Activated naive CD8-positive, alpha-beta T cell treated with anti-CD3 and anti-CD28 coated beads, Interleukin-2, amount 10 ng/mL, durations not matched to agents 7 days and 5 days (primary cell): Measurements from ENCODE around the gene NOVA2. TPM values are rescaled to one million over a fixed set of nuclear protein-coding genes. Genes with fewer than 3 reads are reported as not detected.
A peak's percentile ranks its signal among the peaks of the same experiment; 100 is the strongest.

ENCODE experiments used
- ATAC-seq: fragments of 150-1000 bp; cut with Tn5 transposase; one replicate; pipeline ENCODE4 v1.10.0; 2021; ENCODE audit warnings: low read depth, moderate library complexity
- POLR2A ChIA-PET: fragments of 350-600 bp; sonication (Branson Sonifier 250); formaldehyde crosslinking; loops from one replicate; lab custom pipeline; 2021; ENCODE audit warnings: antibody characterized with exemption; lab: Charles Lee
- DNase-seq: peaks from one replicate; pipeline ENCODE4 v3.0.0; 2021
- H3K27ac Mint-ChIP-seq: one replicate; pipeline ENCODE4 v1.8.0; 2022; ENCODE audit warnings: mild to moderate bottlenecking, mixed read lengths
- H3K27me3 Mint-ChIP-seq: one replicate; pipeline ENCODE4 v1.8.0; 2022; ENCODE audit warnings: mild to moderate bottlenecking, moderate library complexity, mixed read lengths
- H3K36me3 Mint-ChIP-seq: one replicate; pipeline ENCODE4 v1.8.0; 2021; ENCODE audit warnings: mild to moderate bottlenecking, mixed read lengths
- H3K4me1 Mint-ChIP-seq: one replicate; pipeline ENCODE4 v1.8.0; 2021; ENCODE audit warnings: mixed read lengths
- H3K4me3 Mint-ChIP-seq: one replicate; pipeline ENCODE4 v1.8.0; 2022; ENCODE audit warnings: mild to moderate bottlenecking, moderate library complexity, mixed read lengths
- H3K9me3 Mint-ChIP-seq: one replicate; pipeline ENCODE4 v1.8.0; 2021; ENCODE audit warnings: mixed read lengths
- total RNA-seq, 2 experiments: library from RNA; stranded (reverse); gene quantifications; one replicate each; pipeline ENCODE4 v1.2.3, GENCODE V29; 2021

Gene NOVA2
- total RNA-seq, 2 experiments from 2014 or later, result not detected

DNA sequence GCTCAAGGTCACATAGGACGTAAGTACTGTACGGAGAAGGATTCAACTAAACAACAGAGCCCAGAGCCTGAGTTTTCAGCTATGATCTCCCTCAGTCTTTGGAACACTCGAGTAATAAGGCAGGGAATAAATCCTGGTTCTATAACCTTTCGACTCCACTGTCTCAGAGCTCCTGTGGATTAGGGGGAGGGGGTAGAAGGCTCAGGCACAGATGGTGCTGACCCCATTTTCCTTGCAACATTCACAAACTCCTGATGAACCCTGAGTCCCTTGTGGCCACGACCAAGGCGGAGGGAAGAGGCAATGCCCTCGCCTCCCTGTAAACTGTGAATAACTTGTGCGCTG lies 21.4 kb downstream of the NOVA2 start:
- POLR2A ChIA-PET, result interaction anchor here (1.0 kb wide), 1 partner anchor 43 kb away, joined by 3 read pairs; the partner anchor contains the start of gene CCDC61
- Mint-ChIP-seq H3K27me3 (peaks cover 16% of the 10 kb centered on the region), H3K4me3 (peak overlapping the region; percentile 74), H3K4me1 (peaks cover 17% of the 10 kb centered on the region), H3K27ac (no peak overlapping the region), H3K36me3 (no peaks in the 10 kb centered on the region), H3K9me3 (peaks cover 3% of the 10 kb centered on the region)
- no peak for DNase-seq
- ATAC-seq, result no peak

DNA sequence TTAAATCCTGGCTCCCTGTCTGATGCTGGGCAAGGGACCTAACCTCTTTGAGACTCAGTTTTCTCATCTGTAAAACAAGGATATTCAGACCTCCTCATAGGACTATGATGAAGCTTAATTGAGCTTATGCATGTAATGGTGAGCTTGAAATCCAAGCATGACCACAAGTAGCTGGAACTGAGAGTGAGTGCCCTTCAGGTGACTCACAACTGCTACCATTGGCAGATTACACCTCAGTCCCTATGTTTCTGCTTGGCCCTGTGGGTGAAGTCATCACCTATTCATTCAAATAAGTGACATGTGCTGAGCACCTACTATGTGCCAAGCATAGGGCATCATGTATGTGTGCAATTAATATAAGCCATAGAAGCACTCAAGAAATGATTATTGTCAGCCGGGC lies 25.7 kb downstream of the NOVA2 start:
- Mint-ChIP-seq H3K4me1 (peaks cover 7% of the 10 kb centered on the region), H3K4me3 (no peak overlapping the region), H3K27ac (no peak overlapping the region), H3K9me3 (no peaks in the 10 kb centered on the region), H3K36me3 (no peaks in the 10 kb centered on the region), H3K27me3 (peaks cover 19% of the 10 kb centered on the region)
- DNase-seq (no peak), ATAC-seq (no peak)
- POLR2A ChIA-PET, result no interaction called here

DNA sequence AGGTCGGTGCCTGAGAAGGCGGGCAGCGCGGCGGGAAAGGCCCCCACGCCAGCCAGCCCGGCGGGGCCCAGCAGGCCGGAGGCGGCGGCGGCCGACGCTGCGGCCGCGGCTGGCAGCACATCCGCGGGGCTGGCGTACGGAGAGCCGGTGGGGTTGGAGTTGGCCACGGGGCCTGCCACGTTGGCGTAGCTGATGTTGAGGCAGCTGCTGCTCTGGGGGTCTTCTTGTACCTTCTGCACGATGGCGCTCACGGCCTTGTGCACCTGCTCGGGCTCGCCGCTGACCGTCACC lies 33.2 kb downstream of the NOVA2 start:
- H3K36me3 Mint-ChIP-seq, result peaks cover 1% of the 10 kb centered on the region
- peaks cover 11% of the 10 kb centered on the region for H3K4me1 Mint-ChIP-seq

DNA sequence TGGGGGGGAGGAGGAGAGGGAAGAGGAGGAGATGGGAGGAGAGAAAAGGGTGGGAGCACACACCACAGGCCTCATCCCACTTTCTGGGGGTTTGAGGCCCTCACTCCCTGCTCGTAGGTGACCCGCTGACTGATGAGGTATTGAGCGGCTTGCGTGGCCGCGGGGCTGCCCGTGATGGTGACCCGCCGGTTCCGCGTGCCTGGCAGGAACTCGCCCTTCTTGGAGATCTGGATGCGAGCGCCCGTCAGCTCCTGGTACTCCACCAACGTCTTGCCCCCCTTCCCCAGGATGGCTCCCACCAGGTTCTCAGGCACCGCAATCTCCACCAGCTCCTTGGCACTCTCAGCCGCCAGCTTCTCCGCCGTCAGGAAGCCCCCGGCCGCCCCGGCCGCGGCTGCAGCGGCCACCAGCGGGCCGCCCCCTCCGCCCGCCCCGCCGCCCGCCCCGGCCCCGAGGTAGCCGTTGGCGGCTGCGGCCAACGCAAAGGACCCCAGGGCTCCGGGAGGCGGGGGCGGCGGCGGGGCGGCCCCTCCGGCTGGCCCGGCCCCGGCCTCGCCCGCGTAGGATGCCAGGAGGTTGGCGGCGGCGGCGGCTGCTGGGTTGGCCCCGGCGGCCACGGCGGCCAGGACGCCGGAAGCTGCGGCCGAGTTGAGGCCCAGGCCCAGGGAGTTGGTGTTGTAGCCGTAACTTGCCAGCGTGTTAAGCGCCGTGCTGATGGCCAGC lies 33.7 kb downstream of the NOVA2 start:
- H3K36me3 Mint-ChIP-seq, result peaks cover 1% of the 10 kb centered on the region
- POLR2A ChIA-PET, result no interaction called here
- no peak for ATAC-seq
- no peak for DNase-seq
- H3K27me3 Mint-ChIP-seq, result peaks cover 49% of the 10 kb centered on the region
- H3K4me1 Mint-ChIP-seq, result peaks cover 11% of the 10 kb centered on the region
- peaks cover 9% of the 10 kb centered on the region for H3K9me3 Mint-ChIP-seq
- H3K27ac Mint-ChIP-seq, result no peak overlapping the region
- H3K4me3 Mint-ChIP-seq, result no peak overlapping the region

More for the DNA sequence above, 33.2 kb downstream of the NOVA2 start:
- Mint-ChIP-seq H3K27ac (no peak overlapping the region), H3K9me3 (peaks cover 9% of the 10 kb centered on the region), H3K27me3 (peaks cover 50% of the 10 kb centered on the region), H3K4me3 (no peak overlapping the region)
- DNase-seq (no peak), ATAC-seq (no peak)
- POLR2A ChIA-PET, result no interaction called here

DNA sequence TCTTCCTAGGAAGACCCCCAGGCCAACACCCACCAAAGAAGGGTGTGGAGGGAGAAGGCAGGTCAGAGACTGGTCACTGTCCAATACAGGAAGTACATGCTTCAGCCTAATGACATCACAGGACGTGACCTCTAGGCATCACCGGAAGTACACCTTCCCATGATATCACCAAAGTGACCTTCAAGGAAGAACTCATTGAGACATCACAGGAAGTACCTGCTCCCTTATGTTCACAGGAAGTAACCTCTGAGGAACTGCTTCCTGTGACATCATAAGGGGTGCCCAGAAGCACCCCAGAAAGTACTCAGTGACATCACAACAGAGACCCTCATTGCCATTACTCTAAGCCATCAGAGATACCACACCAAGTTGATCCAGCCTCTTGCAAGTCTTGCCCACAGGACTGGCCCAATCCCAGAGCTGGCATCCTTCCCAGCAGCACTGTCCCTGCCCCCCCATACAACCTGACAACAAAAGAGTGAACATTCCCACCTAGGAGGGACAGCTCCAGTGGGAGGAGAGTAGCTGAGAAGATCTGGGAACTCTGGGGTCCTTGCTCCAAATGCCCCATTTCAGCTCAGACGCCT lies 34.8 kb downstream of the NOVA2 start:
- DNase-seq (no peak), ATAC-seq (peak; percentile 18)
- Mint-ChIP-seq H3K4me3 (no peak overlapping the region), H3K9me3 (peaks cover 9% of the 10 kb centered on the region), H3K27me3 (peaks cover 44% of the 10 kb centered on the region), H3K4me1 (peaks cover 11% of the 10 kb centered on the region), H3K36me3 (peaks cover 1% of the 10 kb centered on the region), H3K27ac (no peak overlapping the region)
- POLR2A ChIA-PET, result interaction anchor here (0.7 kb wide), 2 partner anchors 32 to 307 kb away, joined by 3 read pairs; no protein-coding TSS in a partner anchor

DNA sequence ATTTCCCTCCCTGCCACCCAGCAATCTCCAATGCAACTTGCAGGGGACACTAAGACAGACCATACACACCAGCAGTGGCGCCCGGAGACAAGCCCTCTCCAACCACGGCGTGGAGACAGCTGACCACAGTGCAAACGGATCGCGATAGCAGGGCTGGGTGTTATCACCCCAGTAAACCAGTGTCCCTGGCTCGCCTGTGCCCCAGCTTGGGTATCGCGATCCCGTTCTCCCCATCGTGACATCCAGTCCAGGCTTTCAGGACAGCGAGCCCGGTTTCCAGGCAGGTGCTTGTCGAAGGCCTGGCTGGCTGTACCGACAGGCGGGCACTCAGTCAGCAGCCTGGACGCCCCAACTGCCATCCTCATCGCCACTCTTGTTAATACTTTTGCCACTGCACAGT lies 38.4 kb downstream of the NOVA2 start:
- no peak for ATAC-seq
- POLR2A ChIA-PET, result no interaction called here
- Mint-ChIP-seq H3K4me3 (no peak overlapping the region), H3K9me3 (peaks cover 9% of the 10 kb centered on the region), H3K36me3 (peaks cover 1% of the 10 kb centered on the region), H3K4me1 (peaks cover 11% of the 10 kb centered on the region), H3K27me3 (peaks cover 54% of the 10 kb centered on the region), H3K27ac (no peak overlapping the region)
- DNase-seq, result no peak

DNA sequence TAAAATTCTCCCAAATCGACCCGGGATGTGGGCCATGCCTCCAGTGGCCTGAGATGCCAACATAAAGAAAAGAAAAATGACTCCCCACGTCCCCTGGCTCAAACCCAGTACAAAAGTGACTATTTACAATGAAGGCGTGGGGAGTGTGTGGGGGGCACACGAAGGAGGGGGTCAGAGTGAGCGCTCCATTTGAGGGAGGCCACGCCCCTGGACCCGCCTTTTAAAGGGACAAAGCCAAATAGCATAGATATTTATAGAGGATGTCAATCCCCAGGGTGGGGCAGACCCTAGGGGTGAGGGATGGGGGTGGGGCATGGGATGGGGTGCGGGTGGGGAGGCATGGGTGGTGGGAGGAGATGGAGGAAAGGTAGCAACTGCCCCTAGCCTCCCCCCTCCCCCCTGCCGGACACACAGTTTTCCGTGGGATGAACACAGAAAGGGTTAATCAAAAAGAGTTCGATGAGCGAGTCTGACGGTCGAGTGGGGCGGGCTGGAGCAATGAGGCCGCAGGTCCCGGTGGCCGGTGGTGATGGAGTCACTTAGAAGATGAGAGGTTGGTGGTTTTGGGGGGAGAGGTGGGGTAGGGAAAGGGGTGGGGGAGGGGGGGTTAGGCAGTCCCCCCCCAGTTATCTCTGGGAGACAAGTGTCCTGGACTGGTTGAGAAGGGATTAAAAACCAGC lies 39.0 kb downstream of the NOVA2 start:
- Mint-ChIP-seq H3K4me3 (no peak overlapping the region), H3K9me3 (peaks cover 9% of the 10 kb centered on the region), H3K27me3 (peaks cover 57% of the 10 kb centered on the region), H3K36me3 (peaks cover 1% of the 10 kb centered on the region), H3K4me1 (peaks cover 11% of the 10 kb centered on the region), H3K27ac (no peak overlapping the region)
- ATAC-seq (no peak), DNase-seq (no peak)
- POLR2A ChIA-PET, result no interaction called here

DNA sequence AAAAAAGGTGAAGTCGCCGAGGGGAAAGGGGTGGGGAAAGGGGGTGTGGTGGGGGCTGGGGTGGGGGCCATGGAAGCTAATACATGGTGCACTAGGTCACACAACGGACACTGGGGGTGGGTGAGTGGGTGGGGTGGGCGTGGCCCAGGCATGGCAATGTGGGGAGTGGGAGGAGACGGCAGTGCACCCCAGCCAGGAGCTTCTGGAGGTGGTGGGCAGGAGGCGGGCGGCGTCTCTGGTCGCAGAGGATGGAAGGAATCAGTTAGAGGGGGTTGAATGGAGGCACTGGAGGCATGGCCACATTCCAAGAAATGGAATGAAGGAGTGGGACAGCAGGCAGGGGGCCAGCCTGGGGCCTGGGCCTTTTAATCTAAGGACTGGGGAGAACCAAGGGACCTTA lies 39.9 kb downstream of the NOVA2 start:
- no peak for ATAC-seq
- Mint-ChIP-seq H3K9me3 (peaks cover 5% of the 10 kb centered on the region), H3K4me3 (no peak overlapping the region), H3K36me3 (no peaks in the 10 kb centered on the region), H3K4me1 (peaks cover 6% of the 10 kb centered on the region), H3K27me3 (peaks cover 57% of the 10 kb centered on the region), H3K27ac (no peak overlapping the region)
- no peak for DNase-seq
- POLR2A ChIA-PET, result no interaction called here

DNA sequence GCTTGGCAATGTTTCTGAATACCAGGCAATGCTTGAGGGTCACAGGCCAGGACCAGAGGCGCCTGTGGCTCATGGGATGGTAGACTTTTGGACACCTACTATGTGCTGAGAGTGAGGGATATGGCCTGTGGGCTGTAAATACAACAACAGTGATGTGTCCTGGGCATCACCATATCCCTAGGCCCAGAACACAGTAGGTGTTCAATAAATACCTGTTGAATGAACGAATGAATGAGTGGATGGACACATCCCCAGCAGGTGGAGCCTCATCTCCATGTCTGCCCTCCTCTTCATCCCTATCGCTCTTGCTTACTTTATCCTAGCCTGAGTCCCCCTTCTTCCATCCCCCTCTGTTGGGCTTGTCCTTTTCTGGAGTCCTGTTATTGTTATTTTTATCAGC lies 42.6 kb downstream of the NOVA2 start:
- peaks cover 7% of the 10 kb centered on the region for H3K4me1 Mint-ChIP-seq

DNA sequence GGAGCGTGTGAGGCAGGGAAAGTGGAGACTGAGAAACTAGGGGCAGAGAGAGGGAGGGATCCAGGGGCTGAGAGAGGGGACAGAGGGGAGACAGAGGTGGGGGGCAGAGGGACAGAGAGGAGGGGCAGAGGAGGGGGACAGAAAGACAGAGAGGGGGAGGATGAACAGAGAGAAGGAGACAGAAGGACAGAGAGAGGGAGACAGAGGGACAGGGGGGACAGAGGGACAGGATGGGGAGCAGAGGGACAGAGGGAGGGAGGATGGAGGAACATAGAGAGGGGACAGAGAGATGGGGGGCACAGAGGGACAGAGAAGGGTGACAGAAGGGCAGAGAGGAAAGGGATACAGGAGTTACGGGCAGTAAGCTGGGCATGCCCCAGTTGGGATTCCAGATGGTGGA lies 44.4 kb downstream of the NOVA2 start:
- Mint-ChIP-seq H3K27ac (peak overlapping the region; percentile 55), H3K27me3 (peaks cover 37% of the 10 kb centered on the region), H3K4me1 (peaks cover 7% of the 10 kb centered on the region), H3K9me3 (no peaks in the 10 kb centered on the region), H3K36me3 (peaks cover 2% of the 10 kb centered on the region), H3K4me3 (peak overlapping the region; percentile 18)
- no peak for DNase-seq
- POLR2A ChIA-PET, result no interaction called here
- ATAC-seq, result no peak

More for the DNA sequence above, 42.6 kb downstream of the NOVA2 start:
- POLR2A ChIA-PET, result interaction anchor here (0.7 kb wide), 1 partner anchor 250 kb away, joined by 5 read pairs; no protein-coding TSS in a partner anchor
- no peak overlapping the region for H3K27ac Mint-ChIP-seq
- H3K27me3 Mint-ChIP-seq, result peaks cover 45% of the 10 kb centered on the region
- peaks cover 2% of the 10 kb centered on the region for H3K36me3 Mint-ChIP-seq
- no peak for DNase-seq
- H3K9me3 Mint-ChIP-seq, result no peaks in the 10 kb centered on the region
- ATAC-seq, result no peak
- no peak overlapping the region for H3K4me3 Mint-ChIP-seq

DNA sequence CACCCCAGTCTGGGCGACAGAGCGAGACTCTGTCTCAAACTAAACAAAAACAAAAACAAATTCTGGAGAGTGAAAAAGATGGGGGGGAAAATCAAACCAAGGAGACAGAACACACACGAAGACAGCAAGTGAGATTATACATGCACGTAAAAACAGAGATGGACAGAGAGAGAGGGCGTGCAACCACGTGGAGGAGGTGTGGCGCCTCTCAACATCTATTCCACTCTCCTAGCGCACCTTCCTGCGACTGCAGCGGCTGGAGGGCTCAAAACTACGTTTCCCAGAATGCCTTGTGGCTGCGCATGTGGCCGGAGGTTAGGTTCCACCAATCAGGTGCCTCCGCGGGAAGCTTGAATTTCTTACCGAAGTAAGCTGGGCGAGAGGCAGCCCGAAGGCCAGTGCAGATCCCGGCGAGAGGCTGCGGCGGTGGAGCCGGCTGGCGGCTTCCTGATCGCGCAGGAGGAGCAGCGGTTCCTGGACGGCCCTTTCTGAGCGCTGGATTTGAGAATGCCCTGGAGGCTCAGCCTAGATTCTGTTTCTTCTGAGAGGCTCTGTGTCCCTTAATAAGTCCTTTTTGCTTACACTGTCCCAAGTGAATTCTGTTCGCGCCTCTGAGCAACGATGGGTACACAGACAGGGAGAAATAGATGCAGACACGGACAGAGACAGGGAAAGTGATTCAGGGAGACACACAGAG lies 46.0 kb downstream of the NOVA2 start:
- Mint-ChIP-seq H3K27ac (peak overlapping the region; percentile 82), H3K27me3 (peaks cover 32% of the 10 kb centered on the region), H3K36me3 (peaks cover 2% of the 10 kb centered on the region), H3K4me3 (peak overlapping the region; percentile 82), H3K4me1 (peaks cover 7% of the 10 kb centered on the region), H3K9me3 (no peaks in the 10 kb centered on the region)
- ATAC-seq (peak; percentile 97), DNase-seq (peak; percentile 85)
- POLR2A ChIA-PET, result interaction anchor here (0.6 to 2.8 kb wide), 5 partner anchors 9 to 813 kb away, joined by 3 to 14 read pairs (median 4); partner anchors contain the start of genes IRF2BP1, MYPOP and SYMPK

DNA sequence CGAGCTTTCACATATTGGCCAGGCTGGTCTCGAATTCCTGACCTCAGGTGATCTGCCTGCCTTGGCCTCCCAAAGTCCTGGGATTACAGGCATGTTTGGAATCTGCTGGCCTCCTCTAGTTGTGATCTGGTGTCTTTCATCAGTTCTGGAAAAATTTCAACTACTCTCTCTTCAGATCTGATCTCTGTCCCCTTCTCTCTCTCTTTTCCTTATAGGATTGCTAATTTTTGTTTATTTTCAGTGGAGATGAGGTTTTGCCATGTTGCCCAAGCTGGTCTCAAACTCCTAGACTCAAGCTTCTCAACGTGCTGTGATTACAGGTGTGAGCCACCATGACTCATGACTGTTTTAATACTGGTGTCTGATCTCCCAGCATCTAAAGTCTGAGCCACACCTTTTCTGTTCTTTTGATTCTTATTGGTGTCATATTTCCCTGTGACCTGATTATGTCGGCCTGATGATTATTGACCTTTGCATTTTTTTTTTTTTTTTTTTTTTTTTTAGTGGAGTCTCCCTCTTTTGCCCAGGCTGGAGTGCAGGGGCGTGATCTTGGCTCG lies 48.7 kb downstream of the NOVA2 start:
- POLR2A ChIA-PET, result no interaction called here
- Mint-ChIP-seq H3K9me3 (no peaks in the 10 kb centered on the region), H3K36me3 (peaks cover 2% of the 10 kb centered on the region), H3K4me3 (no peak overlapping the region), H3K27me3 (peaks cover 16% of the 10 kb centered on the region), H3K4me1 (peaks cover 17% of the 10 kb centered on the region), H3K27ac (no peak overlapping the region)
- no peak for ATAC-seq
- no peak for DNase-seq

DNA sequence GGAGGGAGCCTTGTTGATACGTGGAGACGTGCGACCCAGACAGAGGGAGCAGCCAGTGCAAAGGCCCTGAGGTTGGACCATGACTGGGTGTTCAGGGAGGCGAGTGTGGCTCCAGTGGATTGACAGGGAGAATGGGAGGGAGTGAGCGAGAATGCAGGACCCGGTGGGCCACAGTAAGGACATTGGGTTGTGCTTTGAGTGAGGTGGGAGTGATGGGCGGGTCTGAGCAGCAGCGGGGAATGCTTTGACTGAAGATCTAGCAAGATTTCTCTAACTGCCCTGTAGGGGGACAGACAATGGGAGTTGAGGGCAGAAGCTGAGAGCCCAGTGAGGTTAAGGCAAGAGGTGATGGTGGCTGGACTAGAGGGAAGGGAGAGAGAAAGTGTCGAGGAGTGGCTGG lies 51.4 kb downstream of the NOVA2 start:
- Mint-ChIP-seq H3K9me3 (no peaks in the 10 kb centered on the region), H3K36me3 (no peaks in the 10 kb centered on the region), H3K4me3 (no peak overlapping the region), H3K27me3 (peaks cover 13% of the 10 kb centered on the region), H3K27ac (no peak overlapping the region), H3K4me1 (peaks cover 28% of the 10 kb centered on the region)
- DNase-seq, result no peak
- no peak for ATAC-seq
- POLR2A ChIA-PET, result no interaction called here
